HG03575 (cell line): ENCODE measurements around the gene AGT.
"Not testable (repeated sequence)": the region's sequence is repeated elsewhere in the genome, so short reads cannot be mapped to it uniquely, and the experiment has no call there.

Experiments
- ATAC-seq: cut with Tn5 transposase; IDR thresholded peaks from one replicate; pipeline ENCODE4 v1.9.1; 2021; ENCODE audit not compliant: unreplicated experiment, insufficient number of reproducible peaks, low FRiP score; ENCODE audit errors: extremely low read depth

AGT gene

DNA sequence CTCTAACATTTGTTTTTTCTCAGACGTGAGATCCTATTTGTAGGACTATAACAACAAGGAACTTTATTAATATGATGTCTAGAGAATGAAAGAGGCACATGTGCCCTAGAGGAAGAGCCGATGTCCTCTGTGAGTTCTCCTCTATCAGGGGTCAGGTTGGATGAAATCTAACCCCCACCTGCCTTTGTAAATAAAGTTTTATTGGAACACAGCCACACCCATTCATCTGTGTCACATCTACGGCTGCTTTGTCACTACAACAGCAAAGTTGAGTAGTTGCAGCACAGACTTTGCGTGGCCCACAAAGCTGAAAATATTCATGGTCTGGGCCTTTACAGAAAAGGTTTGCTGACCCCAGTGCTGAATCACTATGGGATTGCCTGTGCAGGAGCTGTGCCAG, 32.7 kb upstream of the AGT start:
- ATAC-seq, result no peak

DNA sequence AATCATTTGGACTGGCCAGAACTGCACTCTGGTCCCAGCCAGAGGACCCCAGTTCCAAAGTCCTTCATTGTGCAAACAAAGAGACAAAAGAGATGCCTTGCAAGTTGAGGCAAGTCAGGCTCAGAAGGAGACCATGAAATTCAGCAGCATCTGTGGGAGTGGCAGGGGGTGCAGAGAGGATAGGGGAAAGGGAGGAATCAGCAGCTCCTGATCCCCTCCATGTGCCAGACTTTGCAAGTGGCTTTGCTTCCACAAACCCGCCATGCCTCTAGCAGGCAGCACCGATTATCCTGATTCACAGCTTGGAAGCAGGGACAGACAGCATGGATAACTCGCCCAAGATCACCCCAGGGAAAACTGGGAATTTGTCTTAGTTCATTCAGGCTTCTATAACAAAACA, 31.1 kb upstream of the AGT start:
- ATAC-seq, result no peak

GRCh38 chr1:230744382-230744781, 30.5 kb upstream of the AGT start:
- ATAC-seq, result no peak

- ATAC-seq, result no peak
Measured at GRCh38 chr1:230743899-230744298, 30.0 kb upstream of the AGT start.

DNA sequence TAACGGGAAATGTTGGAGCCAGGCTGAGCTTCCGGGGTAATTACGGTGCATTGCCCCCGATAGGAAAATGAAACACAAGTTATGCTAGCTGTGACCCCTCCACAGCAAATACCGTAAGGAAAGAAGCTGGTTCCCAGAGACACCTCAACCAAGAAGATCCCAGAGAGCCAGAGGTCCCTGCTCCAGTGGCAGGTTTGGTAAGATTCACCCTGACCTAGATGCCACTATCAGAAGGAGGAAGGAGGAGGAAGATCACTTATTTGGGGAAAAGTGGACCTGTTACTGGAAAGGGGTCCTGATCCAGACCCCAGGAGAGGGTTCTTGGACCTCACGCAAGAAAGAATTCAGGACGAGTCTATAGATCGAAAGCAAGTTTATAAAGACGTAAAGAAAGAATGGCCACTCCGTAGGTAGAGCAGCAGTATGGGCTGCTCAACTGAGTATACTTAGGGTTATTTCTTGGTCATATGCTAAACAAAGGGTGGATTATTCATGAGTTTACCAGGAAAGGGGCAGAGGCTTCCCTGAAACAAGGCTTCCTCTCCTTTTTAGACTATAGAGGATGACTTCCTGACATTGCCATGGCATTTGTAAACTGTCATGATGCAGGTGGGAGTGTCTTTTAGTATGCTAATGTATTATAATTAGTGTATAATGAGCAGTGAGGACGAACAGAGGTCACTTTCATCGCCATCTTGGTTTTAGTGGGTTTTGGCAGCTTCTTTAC, 25.8 kb upstream of the AGT start:
- no peak for ATAC-seq

DNA sequence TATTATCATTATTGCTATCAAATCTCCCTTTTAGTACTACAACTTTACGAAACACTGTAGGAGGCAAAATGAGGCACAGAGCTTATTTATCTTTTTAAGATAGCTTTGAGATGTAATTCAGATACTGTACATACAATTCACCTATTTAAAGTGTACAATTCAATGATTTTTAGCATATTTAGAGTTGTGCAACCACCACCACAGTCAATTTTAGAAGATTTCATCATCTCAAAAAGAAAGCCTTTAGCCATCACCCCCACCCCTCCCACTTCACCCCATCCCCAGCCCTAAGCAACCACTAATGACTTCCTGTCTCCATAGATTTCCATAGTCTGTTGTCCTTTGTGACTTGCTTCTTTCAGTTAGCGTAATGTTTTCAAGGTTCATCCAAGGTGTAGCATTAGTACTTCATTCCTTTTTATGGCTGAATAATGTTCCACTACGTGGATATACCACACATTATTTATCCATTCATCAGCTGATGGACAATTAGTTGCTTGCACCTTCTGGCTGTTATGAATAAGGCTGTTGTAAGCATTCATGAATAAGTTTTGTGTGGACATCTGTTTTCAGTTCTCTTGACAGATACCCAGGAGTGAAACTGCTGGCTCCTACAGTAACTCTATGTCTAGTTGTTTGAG, 23.8 kb upstream of the AGT start:
- ATAC-seq, result no peak

DNA sequence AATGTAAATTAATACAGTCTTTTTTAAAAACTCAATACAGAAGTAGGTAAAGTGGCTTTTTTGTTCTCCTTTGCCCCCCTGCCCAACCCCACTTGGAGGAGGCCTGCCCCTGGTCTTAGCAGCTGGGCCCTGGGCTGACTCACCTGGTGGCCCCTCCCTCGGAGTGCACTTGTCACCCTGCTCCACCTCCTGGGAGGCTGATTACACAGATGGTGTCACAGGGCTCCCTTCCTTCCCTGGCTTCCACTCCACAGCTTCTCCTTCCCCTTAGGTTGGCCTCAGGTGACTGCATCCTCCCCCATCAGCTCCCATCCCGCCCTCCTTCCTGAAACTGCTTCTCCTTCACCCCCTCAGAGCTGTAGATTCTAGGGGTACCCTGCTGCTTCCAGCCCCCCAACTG, 21.5 kb upstream of the AGT start:
- no peak for ATAC-seq

DNA sequence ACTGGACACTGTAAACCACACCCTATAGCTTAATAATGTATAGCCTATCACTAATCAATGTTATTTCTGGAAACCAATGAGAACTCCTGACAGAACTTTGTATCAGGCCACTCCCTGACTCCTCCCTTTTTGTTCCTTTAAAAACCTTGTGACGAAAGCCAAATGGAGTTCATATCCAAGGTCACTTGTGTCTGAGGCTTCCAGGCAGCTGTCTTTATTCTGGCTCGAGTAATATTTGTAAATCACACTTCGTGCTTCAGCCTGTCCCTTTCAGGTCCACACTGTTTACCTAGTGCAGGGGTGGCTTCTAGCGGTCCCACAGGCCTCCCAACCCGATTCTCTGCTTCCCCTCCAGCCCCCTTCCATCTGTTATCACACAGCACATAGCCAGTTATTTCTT, 17.1 kb upstream of the AGT start:
- no peak for ATAC-seq

- ATAC-seq, result no peak
Measured at GRCh38 chr1:230728710-230729392, 14.9 kb upstream of the AGT start.

GRCh38 chr1:230725256-230726012, 11.5 kb upstream of the AGT start:
- ATAC-seq, result no peak

- not testable (repeated sequence) for ATAC-seq
Measured at GRCh38 chr1:230721849-230722522, 8.1 kb upstream of the AGT start.

- ATAC-seq, result no peak
Measured at GRCh38 chr1:230717251-230717650, 3.3 kb upstream of the AGT start.

GRCh38 chr1:230716453-230716852, 2.5 kb upstream of the AGT start:
- ATAC-seq, result not testable (repeated sequence)

DNA sequence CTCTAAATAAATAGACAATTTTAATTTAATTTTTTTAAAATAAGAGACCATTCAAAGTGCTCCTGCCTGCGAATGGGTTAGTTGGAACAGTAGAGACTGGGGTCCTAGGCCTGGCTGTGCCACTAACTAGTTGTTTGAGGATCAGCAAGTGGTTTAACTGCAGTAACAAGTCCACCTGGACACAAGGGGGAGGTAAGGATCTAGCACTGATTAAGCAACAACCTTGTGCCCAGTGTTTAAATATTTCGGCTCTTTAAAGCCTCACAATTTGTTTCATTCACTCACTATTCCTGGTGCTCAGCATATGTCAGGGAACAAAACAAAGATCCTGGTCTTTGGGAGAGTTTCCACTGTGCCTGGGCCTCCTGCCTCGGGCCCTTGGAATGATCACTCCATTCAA, 1.6 kb upstream of the AGT start:
- ATAC-seq, result no peak

GRCh38 chr1:230713547-230713914, 391 bp downstream of the AGT start:
- ATAC-seq, result no peak

DNA sequence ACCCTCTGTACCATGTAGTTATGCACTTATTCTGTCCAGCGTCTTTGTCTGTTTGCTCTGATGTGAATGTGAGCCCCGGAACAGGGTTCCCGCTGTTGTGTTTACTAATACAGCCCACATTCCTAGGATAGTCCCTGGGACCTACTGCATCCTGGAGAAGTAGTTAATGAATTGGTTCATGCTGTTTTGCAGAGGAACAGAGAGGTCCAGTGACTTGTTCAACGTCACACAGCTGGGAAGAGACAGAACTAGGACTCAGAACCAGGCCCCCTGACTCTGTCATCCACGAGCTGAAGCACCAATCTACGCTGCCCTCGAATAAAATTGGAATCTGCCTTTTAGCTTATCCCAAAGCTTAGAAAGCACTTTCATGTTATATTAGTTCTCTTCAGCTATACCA, 784 bp downstream of the AGT start:
- ATAC-seq, result no peak

- ATAC-seq, result no peak
Measured at GRCh38 chr1:230712470-230712942, 1.4 kb downstream of the AGT start.

GRCh38 chr1:230711245-230711644, 2.7 kb downstream of the AGT start:
- ATAC-seq, result no peak

DNA sequence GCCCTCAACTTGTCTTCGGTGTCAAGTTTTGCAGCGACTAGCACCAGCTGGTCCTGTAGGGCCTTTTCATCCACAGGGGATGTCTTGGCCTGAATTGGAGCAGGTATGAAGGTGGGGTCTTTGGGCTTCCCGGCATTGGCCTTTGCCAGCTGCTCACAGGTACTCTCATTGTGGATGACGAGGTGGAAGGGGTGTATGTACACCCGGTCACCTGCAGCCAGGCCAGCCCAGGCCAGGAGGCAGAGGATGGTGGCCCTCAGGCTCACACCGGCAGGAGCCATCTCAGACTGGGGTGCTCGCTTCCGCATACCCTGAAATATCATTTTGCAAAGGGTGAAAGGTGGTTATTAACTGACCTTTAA, 3.4 kb downstream of the AGT start:
- ATAC-seq, result no peak
